Activated CD8-positive, alpha-beta T cell treated with anti-CD3 and anti-CD28 coated beads for 36 hours (primary cell): Measurements from ENCODE around the gene TCTN2. TPM values are rescaled to one million over a fixed set of nuclear protein-coding genes. Genes with fewer than 3 reads are reported as not detected.

Experiments used
- ATAC-seq: fragments of 200-7000 bp; cut with Tn5 transposase; one replicate; pipeline ENCODE4 v1.10.0; 2021; ENCODE audit warnings: mild to moderate bottlenecking, moderate library complexity
- CTCF ChIA-PET: fragments of 350-600 bp; sonication (Branson Sonifier 250); formaldehyde crosslinking; loops from one replicate; lab custom pipeline; 2021; ENCODE audit warnings: antibody characterized with exemption; lab: Charles Lee
- POLR2A ChIA-PET: fragments of 350-600 bp; sonication (Branson Sonifier 250); formaldehyde crosslinking; loops from one replicate; lab custom pipeline; 2021; ENCODE audit warnings: antibody characterized with exemption; lab: Charles Lee
- DNase-seq: peaks from one replicate; pipeline ENCODE4 v3.0.0-alpha.2; 2020
- H3K27ac Mint-ChIP-seq: one replicate; pipeline ENCODE4 v1.8.0; 2021; ENCODE audit warnings: mild to moderate bottlenecking, mixed read lengths
- H3K27me3 Mint-ChIP-seq: one replicate; pipeline ENCODE4 v1.8.0; 2021; ENCODE audit warnings: mixed read lengths
- H3K36me3 Mint-ChIP-seq: one replicate; pipeline ENCODE4 v1.8.0; 2021; ENCODE audit warnings: low read depth, mixed read lengths
- H3K4me1 Mint-ChIP-seq: one replicate; pipeline ENCODE4 v1.8.0; 2021; ENCODE audit warnings: low read depth, mixed read lengths
- H3K4me3 Mint-ChIP-seq: one replicate; pipeline ENCODE4 v1.8.0; 2021; ENCODE audit warnings: mild to moderate bottlenecking, moderate library complexity, mixed read lengths
- H3K9me3 Mint-ChIP-seq: one replicate; pipeline ENCODE4 v1.8.0; 2021; ENCODE audit warnings: mixed read lengths
- CTCF ChIP-seq: fragments of 200-600 bp; IDR thresholded peaks from one replicate; pipeline ENCODE4 v1.8.0; 2022; ENCODE audit warnings: antibody characterized with exemption, mild to moderate bottlenecking
- intact Hi-C: fragments of 100-400 bp; cut with micrococcal nuclease; formaldehyde crosslinking; loops from one replicate; pipeline ENCODE4 v1.10.0; 2022
- total RNA-seq, 2 experiments: library from RNA; stranded (reverse); gene quantifications; one replicate each; pipeline ENCODE4 v1.2.3, GENCODE V29; 2021

Gene TCTN2
- total RNA-seq, 2 experiments from 2014 or later: 2.0 to 2.3 TPM

- ChIA-PET CTCF (no interaction called here), POLR2A (no interaction called here)
- H3K27ac Mint-ChIP-seq: no peak overlapping the region
- H3K4me1 Mint-ChIP-seq: peaks cover 47% of the 10 kb centered on the region
- DNase-seq (no peak), ATAC-seq (no peak)
- no peak overlapping the region for H3K4me3 Mint-ChIP-seq
- H3K36me3 Mint-ChIP-seq: peaks cover 47% of the 10 kb centered on the region
- no peaks in the 10 kb centered on the region for H3K9me3 Mint-ChIP-seq
- intact Hi-C loops: no loop called here
- no peak for TF ChIP-seq CTCF
- no peaks in the 10 kb centered on the region for H3K27me3 Mint-ChIP-seq
These were observed 50.3 kb downstream of the TCTN2 start for GRCh38 chr12:123721245-123721644.

- no peak for ATAC-seq
- DNase-seq: no peak
- Mint-ChIP-seq H3K4me1 (peaks cover 40% of the 10 kb centered on the region), H3K27me3 (no peaks in the 10 kb centered on the region), H3K4me3 (no peak overlapping the region), H3K9me3 (no peaks in the 10 kb centered on the region), H3K27ac (peak overlapping the region; percentile 20), H3K36me3 (peaks cover 54% of the 10 kb centered on the region)
- ChIA-PET CTCF (interaction anchor here (1.0 kb wide), 1 partner anchor 9 kb away, joined by 6 read pairs; no protein-coding TSS in a partner anchor), POLR2A (interaction anchor here (6.3 kb wide), 1 partner anchor 10 kb away, joined by 59 read pairs; the partner anchor contains the start of gene ATP6V0A2)
- TF ChIP-seq CTCF: no peak
- intact Hi-C loops: no loop called here
These were observed 52.1 kb downstream of the TCTN2 start for GRCh38 chr12:123723011-123723410.

- no peak for TF ChIP-seq CTCF
- no peak overlapping the region for H3K4me3 Mint-ChIP-seq
- ChIA-PET CTCF (interaction anchor here (1.7 kb wide), 1 partner anchor 10 kb away, joined by 4 read pairs; no protein-coding TSS in a partner anchor), POLR2A (interaction anchor here (0.8 to 6.3 kb wide), 2 partner anchors 11 to 39 kb away, joined by 3 to 59 read pairs; partner anchors contain the start of genes ATP6V0A2 and DNAH10)
- DNase-seq (peak; percentile 61), ATAC-seq (peak; percentile 81)
- H3K36me3 Mint-ChIP-seq: peaks cover 60% of the 10 kb centered on the region
- H3K4me1 Mint-ChIP-seq: peaks cover 42% of the 10 kb centered on the region
- H3K27ac Mint-ChIP-seq: peak overlapping the region; percentile 68
- no peaks in the 10 kb centered on the region for H3K27me3 Mint-ChIP-seq
- intact Hi-C loops: no loop called here
- H3K9me3 Mint-ChIP-seq: no peaks in the 10 kb centered on the region
These were observed 52.9 kb downstream of the TCTN2 start for GRCh38 chr12:123723765-123724164.

GRCh38 chr12:123726244-123726643, 55.3 kb downstream of the TCTN2 start:
- H3K4me1 Mint-ChIP-seq: peaks cover 26% of the 10 kb centered on the region
- H3K36me3 Mint-ChIP-seq: peaks cover 65% of the 10 kb centered on the region
- POLR2A ChIA-PET: interaction anchor here (6.3 kb wide), 1 partner anchor 13 kb away, joined by 59 read pairs; the partner anchor contains the start of gene ATP6V0A2
- DNase-seq: no peak
- ATAC-seq: no peak
- no peak for TF ChIP-seq CTCF
- H3K9me3 Mint-ChIP-seq: no peaks in the 10 kb centered on the region
- no peak overlapping the region for H3K4me3 Mint-ChIP-seq
- intact Hi-C loops: no loop called here
- no peaks in the 10 kb centered on the region for H3K27me3 Mint-ChIP-seq
- CTCF ChIA-PET: no interaction called here
- peak overlapping the region; percentile 52 for H3K27ac Mint-ChIP-seq

GRCh38 chr12:123726962-123727361, 56.0 kb downstream of the TCTN2 start:
- H3K9me3 Mint-ChIP-seq: no peaks in the 10 kb centered on the region
- peaks cover 67% of the 10 kb centered on the region for H3K36me3 Mint-ChIP-seq
- intact Hi-C loops: no loop called here
- DNase-seq (no peak), ATAC-seq (no peak)
- no peak overlapping the region for H3K4me3 Mint-ChIP-seq
- TF ChIP-seq CTCF: no peak
- CTCF ChIA-PET: interaction anchor here (1.1 kb wide), 1 partner anchor 35 kb away, joined by 3 read pairs; no protein-coding TSS in a partner anchor
- peaks cover 24% of the 10 kb centered on the region for H3K4me1 Mint-ChIP-seq
- POLR2A ChIA-PET: interaction anchor here (6.3 kb wide), 1 partner anchor 14 kb away, joined by 59 read pairs; the partner anchor contains the start of gene ATP6V0A2
- no peak overlapping the region for H3K27ac Mint-ChIP-seq
- no peaks in the 10 kb centered on the region for H3K27me3 Mint-ChIP-seq
